ENCODE measurements around the gene LRRIQ3. TPM values are rescaled to one million over a fixed set of nuclear protein-coding genes. Genes with fewer than 3 reads are reported as not detected.

LRRIQ3 gene
- total RNA-seq, 1 experiment from 2014 or later: 0.26 TPM

- no peak overlapping the region for H4K5ac ChIP-seq (ENCODE audit: insufficient read length, low read depth, low read length)
- no CpG with 5 or more reads among the region's 2 CpGs for WGBS (ENCODE audit: extremely low coverage, insufficient read length, low lambda C conversion rate)
- H2BK120ac ChIP-seq (ENCODE audit: low read depth, low read length, poor library complexity, severe bottlenecking): no peak overlapping the region
- H3K4me2 ChIP-seq (ENCODE audit: insufficient read depth, insufficient read length, low read length): no peak overlapping the region
- peaks cover 4 to 13% of the 10 kb centered on the region in 2 experiments; a peak in 4 of 5 replicates for H3K9me3 Mint-ChIP-seq
- no peak for TF ChIP-seq CTCF (conservative IDR thresholded peaks at IDR 0.05)
- no peak overlapping the region for H3K4me3 Mint-ChIP-seq
- no peaks in the 10 kb centered on the region for H3K27me3 ChIP-seq (ENCODE audit: insufficient read depth, low read length)
- H4K91ac ChIP-seq (ENCODE audit: insufficient read length, low read depth, low read length): no peak overlapping the region
- no peaks in the 10 kb centered on the region for H3K27me3 Mint-ChIP-seq (ENCODE audit: low read depth)
- no peak overlapping the region; a peak in 1 of 7 replicates for H3K27ac Mint-ChIP-seq
- H3K23me2 ChIP-seq (ENCODE audit: insufficient read length, low read depth, low read length, poor library complexity, severe bottlenecking): no peaks in the 10 kb centered on the region
- no peaks in the 10 kb centered on the region for H3K9me3 ChIP-seq (ENCODE audit: control insufficient read depth, low read depth, low read length)
- H3K36me3 Mint-ChIP-seq (ENCODE audit: insufficient read depth in 1 of 3, low read depth in 3 of 3): peaks cover 0 to 4% (median 0%) of the 10 kb centered on the region in 3 experiments; a peak in 5 of 7 replicates
- peaks cover 8% of the 10 kb centered on the region in 2 experiments for H3K4me1 Mint-ChIP-seq
- no peak overlapping the region for H3T11ph ChIP-seq (ENCODE audit: low read length)
- H2BK5ac ChIP-seq (ENCODE audit: insufficient read length, low read length): no peak overlapping the region
- H2AK5ac ChIP-seq (ENCODE audit: insufficient read length, low read length): no peak overlapping the region
- no peak overlapping the region for H2AFZ ChIP-seq (ENCODE audit: low read length)
- H2BK20ac ChIP-seq (ENCODE audit: low read depth, low read length, poor library complexity, severe bottlenecking): no peak overlapping the region
- no peak for DNase-seq
- no peak overlapping the region for H4K8ac ChIP-seq (replicated peaks; ENCODE audit: insufficient read length, low read depth, low read length)
- no peak overlapping the region for H3K9ac ChIP-seq (ENCODE audit: extremely low read depth, insufficient read length, low read length)
- H3K14ac ChIP-seq (ENCODE audit: insufficient read depth, low read length): no peak overlapping the region
- H3K18ac ChIP-seq (ENCODE audit: insufficient read length, low read depth, low read length): no peak overlapping the region
- no peak overlapping the region for H2BK12ac ChIP-seq (ENCODE audit: insufficient read length, low read depth, low read length)
- H3K23ac ChIP-seq (ENCODE audit: insufficient read length, low read depth, low read length): no peak overlapping the region
- H3K79me1 ChIP-seq (ENCODE audit: insufficient read depth, low read depth, low read length, poor library complexity, severe bottlenecking): no peaks in the 10 kb centered on the region
- H3K27ac ChIP-seq (ENCODE audit: insufficient read length, low read depth, low read length): no peak overlapping the region
- H4K20me1 ChIP-seq (ENCODE audit: control insufficient read depth, insufficient read depth, insufficient read length): no peaks in the 10 kb centered on the region
- no peak overlapping the region for H2BK15ac ChIP-seq (ENCODE audit: low read depth, low read length)
- H3K4me1 ChIP-seq (ENCODE audit: insufficient read depth, low read length): no peaks in the 10 kb centered on the region
- no peak overlapping the region for H3K4ac ChIP-seq (ENCODE audit: low read depth, low read length)
- no peaks in the 10 kb centered on the region for H3K79me2 ChIP-seq (ENCODE audit: insufficient read depth, low read length)
- no peak overlapping the region for H3K56ac ChIP-seq (ENCODE audit: insufficient read length, low read depth, low read length)
Observed at GRCh38 chr1:73979684-73980083, 218.3 kb downstream of the LRRIQ3 start.

All from H9 (cell line).